Stimulated activated naive CD8-positive, alpha-beta T cell treated with anti-CD3 and anti-CD28 coated beads, Interleukin-15, amount 100 ng/mL, for 72 hours (primary cell): ENCODE measurements around the gene DNAJC3.
A peak's percentile ranks its signal among the peaks of the same experiment; 100 is the strongest.
"Not testable (repeated sequence)": the region's sequence is repeated elsewhere in the genome, so short reads cannot be mapped to it uniquely, and the experiment has no call there.

Experiments used
- ATAC-seq: fragments of 150-1000 bp; cut with Tn5 transposase; 2 replicates; pipeline ENCODE4 v1.10.0; 2021; ENCODE audit warnings: mild to moderate bottlenecking, moderate library complexity
- DNase-seq, 2 donors: peaks; one replicate each; pipeline ENCODE4 v3.0.0; 2021 to 2022
- H3K27ac Mint-ChIP-seq, 2 donors: one replicate each; pipeline ENCODE4 v1.8.0; 2022; ENCODE audit warnings: mild to moderate bottlenecking in 2 of 2, mixed read lengths in 2 of 2, moderate library complexity in 2 of 2
- H3K27me3 Mint-ChIP-seq: one replicate; pipeline ENCODE4 v1.8.0; 2022; ENCODE audit warnings: mixed read lengths
- H3K4me1 Mint-ChIP-seq: one replicate; pipeline ENCODE4 v1.8.0; 2022; ENCODE audit warnings: mild to moderate bottlenecking, mixed read lengths
- H3K4me3 Mint-ChIP-seq, 2 donors: one replicate each; pipeline ENCODE4 v1.8.0; 2022; ENCODE audit warnings: mild to moderate bottlenecking in 2 of 2, mixed read lengths in 2 of 2, moderate library complexity in 1 of 2
- H3K9me3 Mint-ChIP-seq, 2 donors: one replicate each; pipeline ENCODE4 v1.8.0; 2022; ENCODE audit warnings: mixed read lengths in 2 of 2

Gene DNAJC3

GRCh38 chr13:95698047-95698749 is 21.3 kb downstream of the DNAJC3 start:
- H3K27me3 Mint-ChIP-seq, result no peaks in the 10 kb centered on the region
- no peak overlapping the region for H3K4me3 Mint-ChIP-seq
- peaks cover 36% of the 10 kb centered on the region for H3K4me1 Mint-ChIP-seq
- no peak for DNase-seq
- peak; percentile 48 for ATAC-seq
- H3K9me3 Mint-ChIP-seq, result no peaks in the 10 kb centered on the region
- no peak overlapping the region for H3K27ac Mint-ChIP-seq

GRCh38 chr13:95703576-95703975 is 26.6 kb downstream of the DNAJC3 start:
- ATAC-seq (no peak), DNase-seq (no peak)
- Mint-ChIP-seq H3K9me3 (no peaks in the 10 kb centered on the region), H3K27me3 (no peaks in the 10 kb centered on the region), H3K4me3 (no peak overlapping the region), H3K27ac (no peak overlapping the region), H3K4me1 (peaks cover 66% of the 10 kb centered on the region)

- H3K27ac Mint-ChIP-seq, result no peak overlapping the region
- no peak overlapping the region for H3K4me3 Mint-ChIP-seq
- no peaks in the 10 kb centered on the region for H3K27me3 Mint-ChIP-seq
- ATAC-seq (no peak), DNase-seq (no peak)
- peaks cover 61% of the 10 kb centered on the region for H3K4me1 Mint-ChIP-seq
- no peaks in the 10 kb centered on the region for H3K9me3 Mint-ChIP-seq
These were observed 27.6 kb downstream of the DNAJC3 start for GRCh38 chr13:95704510-95704909.

GRCh38 chr13:95706356-95706755 is 29.4 kb downstream of the DNAJC3 start:
- H3K4me1 Mint-ChIP-seq, result peaks cover 52% of the 10 kb centered on the region
- H3K9me3 Mint-ChIP-seq, result no peaks in the 10 kb centered on the region
- no peaks in the 10 kb centered on the region for H3K27me3 Mint-ChIP-seq
- no peak for DNase-seq
- ATAC-seq, result no peak
- no peak overlapping the region for H3K4me3 Mint-ChIP-seq
- H3K27ac Mint-ChIP-seq, result no peak overlapping the region

GRCh38 chr13:95707035-95707434 is 30.1 kb downstream of the DNAJC3 start:
- ATAC-seq, result no peak
- H3K27me3 Mint-ChIP-seq, result no peaks in the 10 kb centered on the region
- H3K4me1 Mint-ChIP-seq, result peaks cover 48% of the 10 kb centered on the region
- H3K4me3 Mint-ChIP-seq, result no peak overlapping the region
- no peak for DNase-seq
- no peak overlapping the region for H3K27ac Mint-ChIP-seq
- no peaks in the 10 kb centered on the region for H3K9me3 Mint-ChIP-seq

- H3K27ac Mint-ChIP-seq, result peak overlapping the region in 1 of 2 donors; percentile 29
- no peak overlapping the region for H3K4me3 Mint-ChIP-seq
- DNase-seq (no peak), ATAC-seq (no peak)
- no peaks in the 10 kb centered on the region for H3K27me3 Mint-ChIP-seq
- peaks cover 42% of the 10 kb centered on the region for H3K4me1 Mint-ChIP-seq
- H3K9me3 Mint-ChIP-seq, result no peaks in the 10 kb centered on the region
These were observed 30.8 kb downstream of the DNAJC3 start for GRCh38 chr13:95707442-95708390.

GRCh38 chr13:95708391-95708774 is 31.4 kb downstream of the DNAJC3 start:
- DNase-seq (no peak), ATAC-seq (no peak)
- H3K27ac Mint-ChIP-seq, result no peak overlapping the region
- peaks cover 37% of the 10 kb centered on the region for H3K4me1 Mint-ChIP-seq
- H3K27me3 Mint-ChIP-seq, result no peaks in the 10 kb centered on the region
- H3K9me3 Mint-ChIP-seq, result no peaks in the 10 kb centered on the region
- H3K4me3 Mint-ChIP-seq, result no peak overlapping the region

- Mint-ChIP-seq H3K27me3 (no peaks in the 10 kb centered on the region), H3K4me1 (peaks cover 32% of the 10 kb centered on the region), H3K9me3 (no peaks in the 10 kb centered on the region), H3K27ac (no peak overlapping the region), H3K4me3 (no peak overlapping the region)
- ATAC-seq, result no peak
- DNase-seq, result no peak
These were observed 32.0 kb downstream of the DNAJC3 start for GRCh38 chr13:95708811-95709500.

- no peak overlapping the region for H3K27ac Mint-ChIP-seq
- H3K9me3 Mint-ChIP-seq, result no peaks in the 10 kb centered on the region
- H3K27me3 Mint-ChIP-seq, result no peaks in the 10 kb centered on the region
- ATAC-seq, result no peak
- DNase-seq, result no peak
- peaks cover 21% of the 10 kb centered on the region for H3K4me1 Mint-ChIP-seq
- H3K4me3 Mint-ChIP-seq, result no peak overlapping the region
These were observed 33.4 kb downstream of the DNAJC3 start for GRCh38 chr13:95710313-95710712.

GRCh38 chr13:95712846-95713245 is 35.9 kb downstream of the DNAJC3 start:
- not testable (repeated sequence) for H3K9me3 Mint-ChIP-seq, DNase-seq, ATAC-seq, H3K4me3 Mint-ChIP-seq, H3K27ac Mint-ChIP-seq, H3K4me1 Mint-ChIP-seq, H3K27me3 Mint-ChIP-seq

GRCh38 chr13:95713651-95714050 is 36.7 kb downstream of the DNAJC3 start:
- no peak for DNase-seq
- Mint-ChIP-seq H3K4me3 (no peak overlapping the region), H3K27me3 (no peaks in the 10 kb centered on the region), H3K27ac (no peak overlapping the region), H3K4me1 (no peaks in the 10 kb centered on the region), H3K9me3 (peaks cover 0 to 10% of the 10 kb centered on the region in 2 donors)
- ATAC-seq, result no peak

- H3K4me3 Mint-ChIP-seq, result no peak overlapping the region
- H3K27ac Mint-ChIP-seq, result peak overlapping the region in 1 of 2 donors; percentile 27
- peaks cover 0 to 10% of the 10 kb centered on the region in 2 donors for H3K9me3 Mint-ChIP-seq
- no peaks in the 10 kb centered on the region for H3K4me1 Mint-ChIP-seq
- no peaks in the 10 kb centered on the region for H3K27me3 Mint-ChIP-seq
- DNase-seq, result no peak
- ATAC-seq, result no peak
These were observed 37.3 kb downstream of the DNAJC3 start for GRCh38 chr13:95714142-95714832.

GRCh38 chr13:95716231-95716630 is 39.3 kb downstream of the DNAJC3 start:
- no peak for ATAC-seq
- H3K9me3 Mint-ChIP-seq, result peaks cover 0 to 10% of the 10 kb centered on the region in 2 donors
- H3K27me3 Mint-ChIP-seq, result no peaks in the 10 kb centered on the region
- no peak overlapping the region for H3K4me3 Mint-ChIP-seq
- no peak for DNase-seq
- no peaks in the 10 kb centered on the region for H3K4me1 Mint-ChIP-seq
- H3K27ac Mint-ChIP-seq, result no peak overlapping the region

- no peaks in the 10 kb centered on the region for H3K27me3 Mint-ChIP-seq
- H3K27ac Mint-ChIP-seq, result no peak overlapping the region
These were observed 45.3 kb downstream of the DNAJC3 start for GRCh38 chr13:95722241-95722640.

GRCh38 chr13:95723438-95723837 is 46.5 kb downstream of the DNAJC3 start:
- no peaks in the 10 kb centered on the region for H3K27me3 Mint-ChIP-seq
- H3K4me3 Mint-ChIP-seq, result no peak overlapping the region
- DNase-seq (no peak), ATAC-seq (no peak)
- H3K9me3 Mint-ChIP-seq, result no peaks in the 10 kb centered on the region
- H3K27ac Mint-ChIP-seq, result no peak overlapping the region
- H3K4me1 Mint-ChIP-seq, result peaks cover 9% of the 10 kb centered on the region

More at GRCh38 chr13:95722241-95722640, 45.3 kb downstream of the DNAJC3 start:
- peaks cover 9% of the 10 kb centered on the region for H3K4me1 Mint-ChIP-seq
- ATAC-seq (no peak), DNase-seq (no peak)
- no peak overlapping the region for H3K4me3 Mint-ChIP-seq
- H3K9me3 Mint-ChIP-seq, result no peaks in the 10 kb centered on the region
